ENCODE measurements around the gene CD200.

Gene CD200

GRCh38 chr3:112382543-112383160 is 49.7 kb downstream of the CD200 start:
- Histone ChIP-seq H3K4me1 (ENCODE audit: control insufficient read depth, insufficient read depth, low read length) (no peaks in the 10 kb centered on the region), H3K36me3 (ENCODE audit: control insufficient read depth, insufficient read depth, low read length) (no peaks in the 10 kb centered on the region), H3K27me3 (ENCODE audit: control insufficient read depth, insufficient read depth, low read length) (no peaks in the 10 kb centered on the region), H3K4me3 (ENCODE audit: low read length) (no peak overlapping the region), H3K9me3 (ENCODE audit: control insufficient read depth, low read length) (no peaks in the 10 kb centered on the region), H3K9ac (ENCODE audit: low read length) (no peak overlapping the region)

- Histone ChIP-seq H3K9ac (ENCODE audit: low read length) (no peak overlapping the region), H3K9me3 (ENCODE audit: control insufficient read depth, low read length) (no peaks in the 10 kb centered on the region), H3K36me3 (ENCODE audit: control insufficient read depth, insufficient read depth, low read length) (no peaks in the 10 kb centered on the region), H3K4me3 (ENCODE audit: low read length) (no peak overlapping the region), H3K4me1 (ENCODE audit: control insufficient read depth, insufficient read depth, low read length) (no peaks in the 10 kb centered on the region), H3K27me3 (ENCODE audit: control insufficient read depth, insufficient read depth, low read length) (no peaks in the 10 kb centered on the region)
Measured at GRCh38 chr3:112384769-112385168, 51.8 kb downstream of the CD200 start.

GRCh38 chr3:112388972-112389371 is 56.0 kb downstream of the CD200 start:
- H3K36me3 ChIP-seq (ENCODE audit: control insufficient read depth, insufficient read depth, low read length) = no peaks in the 10 kb centered on the region
- H3K4me3 ChIP-seq (ENCODE audit: low read length) = no peak overlapping the region
- no peak overlapping the region for H3K9ac ChIP-seq (ENCODE audit: low read length)
- H3K4me1 ChIP-seq (ENCODE audit: control insufficient read depth, insufficient read depth, low read length) = peaks cover 5% of the 10 kb centered on the region
- H3K9me3 ChIP-seq (ENCODE audit: control insufficient read depth, low read length) = no peaks in the 10 kb centered on the region
- H3K27me3 ChIP-seq (ENCODE audit: control insufficient read depth, insufficient read depth, low read length) = no peaks in the 10 kb centered on the region

GRCh38 chr3:112389961-112390360 is 57.0 kb downstream of the CD200 start:
- H3K27me3 ChIP-seq (ENCODE audit: control insufficient read depth, insufficient read depth, low read length) = no peaks in the 10 kb centered on the region
- no peak overlapping the region for H3K4me3 ChIP-seq (ENCODE audit: low read length)
- no peak overlapping the region for H3K9ac ChIP-seq (ENCODE audit: low read length)
- no peaks in the 10 kb centered on the region for H3K9me3 ChIP-seq (ENCODE audit: control insufficient read depth, low read length)
- H3K4me1 ChIP-seq (ENCODE audit: control insufficient read depth, insufficient read depth, low read length) = peaks cover 5% of the 10 kb centered on the region
- H3K36me3 ChIP-seq (ENCODE audit: control insufficient read depth, insufficient read depth, low read length) = no peaks in the 10 kb centered on the region

GRCh38 chr3:112390783-112391641 is 58.1 kb downstream of the CD200 start:
- no peak overlapping the region for H3K9ac ChIP-seq (ENCODE audit: low read length)

GRCh38 chr3:112391648-112392047 is 58.7 kb downstream of the CD200 start:
- peaks cover 5% of the 10 kb centered on the region for H3K4me1 ChIP-seq (ENCODE audit: control insufficient read depth, insufficient read depth, low read length)
- H3K4me3 ChIP-seq (ENCODE audit: low read length) = no peak overlapping the region
- no peaks in the 10 kb centered on the region for H3K9me3 ChIP-seq (ENCODE audit: control insufficient read depth, low read length)
- H3K9ac ChIP-seq (ENCODE audit: low read length) = no peak overlapping the region
- H3K27me3 ChIP-seq (ENCODE audit: control insufficient read depth, insufficient read depth, low read length) = no peaks in the 10 kb centered on the region
- no peaks in the 10 kb centered on the region for H3K36me3 ChIP-seq (ENCODE audit: control insufficient read depth, insufficient read depth, low read length)

More at GRCh38 chr3:112390783-112391641, 58.1 kb downstream of the CD200 start:
- Histone ChIP-seq H3K9me3 (ENCODE audit: control insufficient read depth, low read length) (no peaks in the 10 kb centered on the region), H3K4me1 (ENCODE audit: control insufficient read depth, insufficient read depth, low read length) (peaks cover 5% of the 10 kb centered on the region), H3K27me3 (ENCODE audit: control insufficient read depth, insufficient read depth, low read length) (no peaks in the 10 kb centered on the region), H3K4me3 (ENCODE audit: low read length) (no peak overlapping the region), H3K36me3 (ENCODE audit: control insufficient read depth, insufficient read depth, low read length) (no peaks in the 10 kb centered on the region)

GRCh38 chr3:112392393-112393359 is 59.7 kb downstream of the CD200 start:
- H3K27me3 ChIP-seq (ENCODE audit: control insufficient read depth, insufficient read depth, low read length) = no peaks in the 10 kb centered on the region
- peaks cover 5% of the 10 kb centered on the region for H3K4me1 ChIP-seq (ENCODE audit: control insufficient read depth, insufficient read depth, low read length)
- H3K36me3 ChIP-seq (ENCODE audit: control insufficient read depth, insufficient read depth, low read length) = no peaks in the 10 kb centered on the region
- H3K9ac ChIP-seq (ENCODE audit: low read length) = no peak overlapping the region
- no peak overlapping the region for H3K4me3 ChIP-seq (ENCODE audit: low read length)
- no peaks in the 10 kb centered on the region for H3K9me3 ChIP-seq (ENCODE audit: control insufficient read depth, low read length)

- H3K36me3 ChIP-seq (ENCODE audit: control insufficient read depth, insufficient read depth, low read length) = no peaks in the 10 kb centered on the region
- H3K9me3 ChIP-seq (ENCODE audit: control insufficient read depth, low read length) = no peaks in the 10 kb centered on the region
- no peaks in the 10 kb centered on the region for H3K27me3 ChIP-seq (ENCODE audit: control insufficient read depth, insufficient read depth, low read length)
- H3K4me3 ChIP-seq (ENCODE audit: low read length) = no peak overlapping the region
- no peak overlapping the region for H3K9ac ChIP-seq (ENCODE audit: low read length)
- H3K4me1 ChIP-seq (ENCODE audit: control insufficient read depth, insufficient read depth, low read length) = peaks cover 5% of the 10 kb centered on the region
Measured at GRCh38 chr3:112393360-112393728, 60.4 kb downstream of the CD200 start.

- Histone ChIP-seq H3K36me3 (ENCODE audit: control insufficient read depth, insufficient read depth, low read length) (no peaks in the 10 kb centered on the region), H3K9ac (ENCODE audit: low read length) (no peak overlapping the region), H3K27me3 (ENCODE audit: control insufficient read depth, insufficient read depth, low read length) (no peaks in the 10 kb centered on the region), H3K4me3 (ENCODE audit: low read length) (no peak overlapping the region), H3K9me3 (ENCODE audit: control insufficient read depth, low read length) (no peaks in the 10 kb centered on the region), H3K4me1 (ENCODE audit: control insufficient read depth, insufficient read depth, low read length) (peaks cover 5% of the 10 kb centered on the region)
Measured at GRCh38 chr3:112394003-112394640, 61.2 kb downstream of the CD200 start.

GRCh38 chr3:112395181-112395895 is 62.4 kb downstream of the CD200 start:
- Histone ChIP-seq H3K4me3 (ENCODE audit: low read length) (no peak overlapping the region), H3K36me3 (ENCODE audit: control insufficient read depth, insufficient read depth, low read length) (no peaks in the 10 kb centered on the region), H3K9me3 (ENCODE audit: control insufficient read depth, low read length) (no peaks in the 10 kb centered on the region), H3K4me1 (ENCODE audit: control insufficient read depth, insufficient read depth, low read length) (peaks cover 5% of the 10 kb centered on the region), H3K27me3 (ENCODE audit: control insufficient read depth, insufficient read depth, low read length) (no peaks in the 10 kb centered on the region), H3K9ac (ENCODE audit: low read length) (no peak overlapping the region)

- Histone ChIP-seq H3K27me3 (ENCODE audit: control insufficient read depth, insufficient read depth, low read length) (no peaks in the 10 kb centered on the region), H3K4me1 (ENCODE audit: control insufficient read depth, insufficient read depth, low read length) (peaks cover 5% of the 10 kb centered on the region), H3K9ac (ENCODE audit: low read length) (no peak overlapping the region)
Measured at GRCh38 chr3:112395896-112396290, 62.9 kb downstream of the CD200 start.

More at GRCh38 chr3:112395896-112396290, 62.9 kb downstream of the CD200 start:
- H3K36me3 ChIP-seq (ENCODE audit: control insufficient read depth, insufficient read depth, low read length) = no peaks in the 10 kb centered on the region
- no peak overlapping the region for H3K4me3 ChIP-seq (ENCODE audit: low read length)
- H3K9me3 ChIP-seq (ENCODE audit: control insufficient read depth, low read length) = no peaks in the 10 kb centered on the region
